Measurements from ENCODE around the gene CEP89. TPM values are rescaled to one million over a fixed set of nuclear protein-coding genes. Genes with fewer than 3 reads are reported as not detected.

CEP89 gene
- total and polyA plus RNA-seq, 4 experiments from 2014 or later: 4.9 to 20.6 (median 17.8) TPM

Other genes starting within 250 kb of the CEP89 start
- gene SLC7A9, start 102.2 kb downstream of the CEP89 start, total RNA-seq: 1 to 10 TPM in 1 of 2 experiments, under 1 TPM in 1; 0.86 to 1.5 TPM
- gene SLC7A9, start 102.2 kb downstream of the CEP89 start, polyA plus RNA-seq: not detected
- 1 to 10 TPM; 1.3 to 1.8 TPM for gene FAAP24, start 284 bp upstream of the CEP89 start, total RNA-seq
- 1 to 10 TPM in 1 of 2 donors, under 1 TPM in 1; 0.78 to 2.3 TPM for gene FAAP24, start 284 bp upstream of the CEP89 start, polyA plus RNA-seq
- gene RHPN2, start 92.9 kb upstream of the CEP89 start, total RNA-seq: under 1 TPM; 0.14 to 0.20 TPM
- gene RHPN2, start 92.9 kb upstream of the CEP89 start, polyA plus RNA-seq: under 1 TPM in 1 of 2 donors, not detected in 1; 0.22 TPM
- gene GPATCH1, start 109.2 kb upstream of the CEP89 start, total RNA-seq: 10 to 100 TPM; 15.5 to 16.7 TPM
- gene GPATCH1, start 109.2 kb upstream of the CEP89 start, polyA plus RNA-seq: 1 to 10 TPM; 3.3 to 6.0 TPM
- under 1 TPM; 0.58 TPM for gene WDR88, start 160.2 kb upstream of the CEP89 start, total RNA-seq
- under 1 TPM; 0.11 to 0.28 TPM for gene WDR88, start 160.2 kb upstream of the CEP89 start, polyA plus RNA-seq
- under 1 TPM in 1 of 2 experiments, not detected in 1; 0.32 TPM for gene LRP3, start 222.4 kb upstream of the CEP89 start, total RNA-seq
- not detected for gene LRP3, start 222.4 kb upstream of the CEP89 start, polyA plus RNA-seq

Measured in CD4-positive, alpha-beta memory T cell (primary cell).